HCT116 (cell line): ENCODE data around the gene CCDC201. TPM values are rescaled to one million over a fixed set of nuclear protein-coding genes. Genes with fewer than 3 reads are reported as not detected.

Source experiments
- ATAC-seq: fragments of 200-7000 bp; cut with Tn5 transposase; 2 replicates; pipeline ENCODE4 v1.9.1; 2020; ENCODE audit warnings: mild to moderate bottlenecking, moderate library complexity
- BruUV-seq: library from RNA; stranded (reverse); fragments of 400-500 nt; replicated peaks from 2 replicates; lab custom pipeline; 2021; lab: Mats Ljungman, UMichigan
- CTCF ChIA-PET: fragments of 300-600 bp; sonication (Branson Sonifier 250); formaldehyde crosslinking; loops from one replicate; lab custom pipeline; 2021; ENCODE audit warnings: antibody characterized with exemption; lab: Charles Lee
- POLR2A ChIA-PET: fragments of 300-600, 350-600 bp; sonication (Branson Sonifier 250); formaldehyde crosslinking; loops from one replicate; lab custom pipeline; 2021; ENCODE audit warnings: antibody characterized with exemption; lab: Charles Lee
- RAD21 ChIA-PET, 2 experiments: fragments of 300-600 bp; sonication (Branson Sonifier 250); formaldehyde crosslinking; loops; one replicate each; lab custom pipeline; 2023; ENCODE audit warnings: low total read pairs in 2 of 2; ENCODE audit not compliant: uncharacterized antibody in 2 of 2, unreplicated experiment in 2 of 2, low non-redundant PET in 1 of 2; lab: Charles Lee
- DNase-seq: peaks from one replicate; pipeline ENCODE4 v3.0.0-alpha.2; 2010; ENCODE audit warnings: low read depth, low spot score
- H2AFZ ChIP-seq: fragments of 200-600 bp; shearing (Covaris generic), sonication (generic); 2 replicates; pipeline ENCODE4 v1.6.1; 2017; ENCODE audit warnings: low read depth, mixed run types, mixed read lengths, antibody characterized with exemption, low read length; ENCODE audit not compliant: poor library complexity, severe bottlenecking
- H3K27ac ChIP-seq: 2 replicates; pipeline ENCODE4 v1.5.1; 2012; ENCODE audit warnings: low read depth, low read length
- H3K27me3 ChIP-seq: fragments of 200-600 bp; sonication (generic); 2 replicates; pipeline ENCODE4 v1.6.1; 2016; ENCODE audit warnings: mixed run types, low read length, mixed read lengths; ENCODE audit not compliant: insufficient read depth
- H3K36me3 ChIP-seq, 2 experiments: fragments of 200-500 bp in 1 of 2; fragments of 200-600 bp in 1 of 2; sonication (Bioruptor generic) in 1 of 2; sonication (generic) in 1 of 2; 2 replicates each; pipeline versions ENCODE4 v1.5.1 to v1.6.1; 2014 to 2016; ENCODE audit warnings: low read length in 2 of 2, inconsistent platforms in 1 of 2, mixed read lengths in 1 of 2, mixed run types in 1 of 2; ENCODE audit not compliant: insufficient read depth in 2 of 2, control insufficient read depth in 1 of 2
- H3K4me1 ChIP-seq, 2 experiments: fragments of 200-600 bp in 1 of 2; sonication (generic) in 1 of 2; 2 replicates each; pipeline versions ENCODE4 v1.5.1 to v1.6.1; 2012 to 2017; ENCODE audit warnings: low read length in 2 of 2, inconsistent platforms in 1 of 2, mild to moderate bottlenecking in 1 of 2, mixed read lengths in 1 of 2, mixed run types in 1 of 2, moderate library complexity in 1 of 2; ENCODE audit not compliant: insufficient read depth in 2 of 2, control insufficient read depth in 1 of 2
- H3K4me2 ChIP-seq: fragments of 200-600 bp; sonication (generic); 2 replicates; pipeline ENCODE4 v1.6.1; 2017; ENCODE audit warnings: mixed run types, low read length, mixed read lengths
- H3K4me3 ChIP-seq, 2 experiments: fragments of 200-600 bp in 1 of 2; sonication (generic) in 1 of 2; replicated peaks in 1 of 2; 2 replicates each; pipeline ENCODE4 v1.5.1; 2011 to 2016; ENCODE audit warnings: low read length in 2 of 2, control low read depth in 1 of 2, low read depth in 1 of 2, mild to moderate bottlenecking in 1 of 2, mixed read lengths in 1 of 2, mixed run types in 1 of 2
- H3K79me2 ChIP-seq: fragments of 200-600 bp; sonication (generic); 2 replicates; pipeline ENCODE4 v1.6.1; 2017; ENCODE audit warnings: mild to moderate bottlenecking, mixed run types, low read length, moderate library complexity, mixed read lengths; ENCODE audit not compliant: insufficient read depth
- H3K9ac ChIP-seq: fragments of 200-600 bp; sonication (generic); 2 replicates; pipeline ENCODE4 v1.6.1; 2016; ENCODE audit warnings: low read length, mixed read lengths
- H3K9me2 ChIP-seq: fragments of 200-600 bp; sonication (generic), shearing (Covaris generic); 2 replicates; pipeline ENCODE4 v1.6.1; 2017; ENCODE audit warnings: mixed run types, mild to moderate bottlenecking, moderate library complexity; ENCODE audit not compliant: insufficient read depth
- H3K9me3 ChIP-seq, 2 experiments: fragments of 200-500 bp in 1 of 2; fragments of 200-600 bp in 1 of 2; sonication (Bioruptor generic) in 1 of 2; sonication (generic) in 1 of 2; 2 replicates each; pipeline ENCODE4 v1.6.1; 2014 to 2017; ENCODE audit warnings: low read length in 2 of 2, mixed read lengths in 2 of 2, inconsistent platforms in 1 of 2, low read depth in 1 of 2, mild to moderate bottlenecking in 1 of 2, mixed run types in 1 of 2, moderate library complexity in 1 of 2; ENCODE audit not compliant: control insufficient read depth in 1 of 2, insufficient read depth in 1 of 2
- H4K20me1 ChIP-seq: fragments of 200-600 bp; sonication (generic), shearing (Covaris generic); 2 replicates; pipeline ENCODE4 v1.6.1; 2017; ENCODE audit warnings: mixed run types, mild to moderate bottlenecking, moderate library complexity; ENCODE audit not compliant: insufficient read depth
- ATF3 ChIP-seq: IDR thresholded peaks from 2 replicates; pipeline ENCODE4 v1.6.1; 2012
- CBX3 ChIP-seq: IDR thresholded peaks from 2 replicates; pipeline ENCODE4 v1.6.1; 2012; ENCODE audit warnings: low read depth
- EGR1 ChIP-seq: IDR thresholded peaks from 2 replicates; pipeline ENCODE4 v1.6.1; 2012; ENCODE audit warnings: low read depth
- ELF1 ChIP-seq: IDR thresholded peaks from 2 replicates; pipeline ENCODE4 v1.6.1; 2012; ENCODE audit warnings: low read depth, borderline replicate concordance
- FOSL1 ChIP-seq: IDR thresholded peaks from 2 replicates; pipeline ENCODE4 v1.6.1; 2012; ENCODE audit warnings: low read depth
- MAX ChIP-seq: IDR thresholded peaks from 2 replicates; pipeline ENCODE4 v1.6.1; 2012
- POLR2A ChIP-seq: IDR thresholded peaks from 2 replicates; pipeline ENCODE4 v1.7.0; 2011; ENCODE audit warnings: borderline replicate concordance; ENCODE audit not compliant: insufficient read depth, insufficient read length; ENCODE audit errors: extremely low read depth
- POLR2AphosphoS5 ChIP-seq: IDR thresholded peaks from 2 replicates; pipeline ENCODE4 v1.6.1; 2011; ENCODE audit warnings: mild to moderate bottlenecking, low read depth, low read length, moderate library complexity
- REST ChIP-seq: IDR thresholded peaks from 2 replicates; pipeline ENCODE4 v1.6.1; 2012; ENCODE audit warnings: low read depth
- SP1 ChIP-seq: IDR thresholded peaks from 2 replicates; pipeline ENCODE4 v1.6.1; 2012; ENCODE audit warnings: low read depth
- TCF7L2 ChIP-seq: IDR thresholded peaks from 2 replicates; pipeline ENCODE4 v1.7.0; 2011; ENCODE audit warnings: borderline replicate concordance, inconsistent platforms; ENCODE audit not compliant: insufficient read depth, insufficient read length; ENCODE audit errors: extremely low read depth
- ZNF274 ChIP-seq: fragments of 200-500 bp; sonication (Bioruptor generic); IDR thresholded peaks from 2 replicates; pipeline ENCODE4 v1.6.1; 2014; ENCODE audit warnings: mild to moderate bottlenecking, low read depth, low read length, inconsistent platforms
- intact Hi-C: fragments of 100-400 bp; cut with micrococcal nuclease; formaldehyde crosslinking; loops from 2 replicates; pipeline ENCODE4 v1.10.0; 2022
- total RNA-seq: library from RNA; stranded (reverse); gene quantifications from one replicate; pipeline ENCODE4 v1.2.1, GENCODE V29; 2021; ENCODE audit not compliant: unreplicated experiment

Gene CCDC201
- total RNA-seq, 1 experiment from 2014 or later, result not detected

- ChIA-PET CTCF (no interaction called here), POLR2A (no interaction called here), RAD21 (no interaction called here)
- H3K4me2 ChIP-seq, result no peak overlapping the region
- ATAC-seq, result no peak
- no peak overlapping the region for H3K4me3 ChIP-seq
- H3K36me3 ChIP-seq, result no peaks in the 10 kb centered on the region
- H4K20me1 ChIP-seq, result no peaks in the 10 kb centered on the region
- TF ChIP-seq TCF7L2 (no peak), SP1 (no peak), MAX (no peak), ELF1 (no peak), FOSL1 (no peak), EGR1 (no peak), POLR2A (no peak), ZNF274 (no peak), POLR2AphosphoS5 (no peak), REST (no peak), CBX3 (no peak), ATF3 (no peak)
- BruUV-seq, result no TSS peak
- H3K27me3 ChIP-seq, result no peaks in the 10 kb centered on the region
- H3K9me2 ChIP-seq, result no peaks in the 10 kb centered on the region
- H3K9me3 ChIP-seq, result no peaks in the 10 kb centered on the region
- H3K27ac ChIP-seq, result no peak overlapping the region
- intact Hi-C loops, result loop anchor here (10.0 kb wide), 1 partner anchor 1278 kb away; no protein-coding TSS in a partner anchor
- no peaks in the 10 kb centered on the region for H3K4me1 ChIP-seq
- H2AFZ ChIP-seq, result no peak overlapping the region
- no peak for DNase-seq
- no peaks in the 10 kb centered on the region for H3K79me2 ChIP-seq
- H3K9ac ChIP-seq, result no peak overlapping the region
Measured at GRCh38 chr7:45897042-45897690, 24.3 kb upstream of the CCDC201 start.
